Omental fat pad (tissue), 4 donors: Measurements from ENCODE around the gene CTSK. TPM values are rescaled to one million over a fixed set of nuclear protein-coding genes. Genes with fewer than 3 reads are reported as not detected.
"Not testable (repeated sequence)": the region's sequence is repeated elsewhere in the genome, so short reads cannot be mapped to it uniquely, and the experiment has no call there.

Source experiments
- ATAC-seq: fragments of 150-250 bp; one replicate; pipeline ENCODE4 v1.9.1; 2016; ENCODE audit warnings: mild to moderate bottlenecking, moderate library complexity; ENCODE audit not compliant: low FRiP score
- DNase-seq: peaks from one replicate; pipeline ENCODE4 v3.0.0-alpha.2; 2019; ENCODE audit warnings: low spot score
- total RNA-seq, 4 donors: library from RNA; depleted of rRNA; stranded (reverse); fragments of >200 nt; gene quantifications; one replicate each; pipeline ENCODE4 v1.1.0, GENCODE V29; 2016
- TF ChIP-seq, protein P1 (sequence below), 3 donors: fragments of 450-650 bp; IDR thresholded peaks; one replicate each; pipeline ENCODE4 v1.5.1; 2016 to 2017; ENCODE audit warnings: antibody characterized with exemption in 3 of 3, mild to moderate bottlenecking in 3 of 3, moderate library complexity in 2 of 3

CTSK gene
- total RNA-seq, 4 donors from 2014 or later: 41.2 to 74.5 (median 59.6) TPM

DNA sequence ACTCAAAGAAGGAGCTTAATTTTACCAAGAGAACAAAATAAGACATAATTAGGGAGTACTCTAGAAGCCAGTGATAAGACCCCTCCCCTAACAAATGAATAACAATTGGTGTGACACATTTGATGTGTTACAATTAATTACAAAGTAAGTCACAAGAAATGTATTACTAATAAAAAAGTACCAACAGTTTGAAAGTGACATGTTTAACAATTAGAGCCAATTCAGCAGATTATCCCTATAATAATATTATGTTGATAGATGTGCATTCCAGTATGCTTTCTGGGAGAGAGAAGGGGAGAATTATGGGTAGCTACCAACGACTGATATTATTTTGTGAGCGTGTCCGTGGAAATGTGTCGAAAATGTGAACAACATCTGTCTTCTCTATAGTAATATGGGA lies 19.1 kb downstream of the CTSK start:
- no peak for ATAC-seq

DNA sequence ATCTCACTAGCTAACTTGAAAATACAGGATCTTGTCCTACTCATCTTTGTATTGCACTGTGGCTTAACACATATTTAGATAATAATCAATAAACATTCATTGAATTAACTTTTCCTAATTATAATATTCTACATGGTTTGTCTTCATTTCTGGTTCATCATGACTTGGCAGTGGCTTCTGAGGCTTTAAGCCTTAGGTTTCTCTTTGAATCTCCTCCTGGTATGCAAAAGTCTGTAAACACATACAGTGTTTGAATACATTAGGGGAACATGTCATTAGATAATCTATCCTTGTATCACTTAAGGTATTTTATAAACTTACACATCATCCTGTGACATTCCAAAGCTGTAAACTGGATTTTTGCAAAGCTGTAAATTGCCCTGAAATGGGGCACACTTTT lies 20.6 kb downstream of the CTSK start:
- DNase-seq (no peak), ATAC-seq (no peak)
- TF ChIP-seq, protein P1, sequence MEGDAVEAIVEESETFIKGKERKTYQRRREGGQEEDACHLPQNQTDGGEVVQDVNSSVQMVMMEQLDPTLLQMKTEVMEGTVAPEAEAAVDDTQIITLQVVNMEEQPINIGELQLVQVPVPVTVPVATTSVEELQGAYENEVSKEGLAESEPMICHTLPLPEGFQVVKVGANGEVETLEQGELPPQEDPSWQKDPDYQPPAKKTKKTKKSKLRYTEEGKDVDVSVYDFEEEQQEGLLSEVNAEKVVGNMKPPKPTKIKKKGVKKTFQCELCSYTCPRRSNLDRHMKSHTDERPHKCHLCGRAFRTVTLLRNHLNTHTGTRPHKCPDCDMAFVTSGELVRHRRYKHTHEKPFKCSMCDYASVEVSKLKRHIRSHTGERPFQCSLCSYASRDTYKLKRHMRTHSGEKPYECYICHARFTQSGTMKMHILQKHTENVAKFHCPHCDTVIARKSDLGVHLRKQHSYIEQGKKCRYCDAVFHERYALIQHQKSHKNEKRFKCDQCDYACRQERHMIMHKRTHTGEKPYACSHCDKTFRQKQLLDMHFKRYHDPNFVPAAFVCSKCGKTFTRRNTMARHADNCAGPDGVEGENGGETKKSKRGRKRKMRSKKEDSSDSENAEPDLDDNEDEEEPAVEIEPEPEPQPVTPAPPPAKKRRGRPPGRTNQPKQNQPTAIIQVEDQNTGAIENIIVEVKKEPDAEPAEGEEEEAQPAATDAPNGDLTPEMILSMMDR (IDR thresholded peaks at IDR 0.05): no peak

More for the DNA sequence above, 19.1 kb downstream of the CTSK start:
- TF ChIP-seq, protein P1 (IDR thresholded peaks at IDR 0.05): no peak
- DNase-seq: no peak

DNA sequence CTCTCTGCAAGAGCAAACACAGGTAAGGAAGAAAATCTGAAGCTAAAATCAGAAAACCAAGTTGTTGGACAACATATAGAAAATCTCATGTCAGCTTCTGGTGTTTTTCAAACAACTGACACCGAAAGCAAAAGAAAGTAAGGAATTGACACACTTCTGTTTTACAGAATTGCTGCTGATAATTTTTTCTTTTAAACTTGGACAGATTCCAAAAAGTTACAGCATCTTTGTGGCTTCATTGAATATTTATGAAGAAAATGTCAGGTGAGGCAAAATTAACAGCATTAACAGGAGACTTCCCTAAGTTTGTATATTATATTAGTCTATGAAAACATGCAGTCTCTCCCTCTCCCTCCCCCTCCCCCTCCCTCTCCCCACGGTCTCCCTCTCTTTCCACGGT lies 27.6 kb downstream of the CTSK start:
- TF ChIP-seq, protein P1 (IDR thresholded peaks at IDR 0.05): no peak
- DNase-seq (no peak), ATAC-seq (no peak)

GRCh38 chr1:150778409-150778808 lies 29.7 kb downstream of the CTSK start:
- TF ChIP-seq, protein P1 (IDR thresholded peaks at IDR 0.05): no peak
- ATAC-seq: no peak

DNA sequence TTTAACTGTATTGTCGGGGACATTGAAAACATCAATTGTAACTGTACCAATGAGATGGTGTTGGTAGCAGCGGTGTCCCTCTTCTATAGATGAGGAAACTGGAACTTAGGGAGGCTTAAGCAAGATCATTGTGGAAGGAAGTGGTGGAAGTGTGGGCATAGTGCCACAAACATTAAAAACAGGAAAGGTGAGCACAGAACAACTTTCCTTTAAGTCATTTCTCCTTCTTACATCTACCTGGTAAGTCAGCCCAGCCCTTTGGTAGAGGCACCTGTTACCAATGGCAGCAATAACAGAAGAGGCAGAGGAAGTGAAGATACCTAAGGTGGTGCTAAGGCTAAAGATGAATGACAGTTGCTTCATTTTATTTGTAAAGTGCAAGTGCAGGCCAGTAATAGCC lies 30.5 kb downstream of the CTSK start:
- DNase-seq (no peak), ATAC-seq (no peak)
- TF ChIP-seq, protein P1 (IDR thresholded peaks at IDR 0.05): no peak

More at GRCh38 chr1:150778409-150778808, 29.7 kb downstream of the CTSK start:
- no peak for DNase-seq

GRCh38 chr1:150775931-150776505 lies 32.0 kb downstream of the CTSK start:
- not testable (repeated sequence) for ATAC-seq

GRCh38 chr1:150775276-150775675 lies 32.8 kb downstream of the CTSK start:
- DNase-seq: no peak
- TF ChIP-seq, protein P1 (IDR thresholded peaks at IDR 0.05): no peak
- ATAC-seq: no peak

More at GRCh38 chr1:150775931-150776505, 32.0 kb downstream of the CTSK start:
- not testable (repeated sequence) for DNase-seq
